ENCODE results near the gene WDTC1. TPM values are rescaled to one million over a fixed set of nuclear protein-coding genes. Genes with fewer than 3 reads are reported as not detected.
"Not testable (repeated sequence)": the region's sequence is repeated elsewhere in the genome, so short reads cannot be mapped to it uniquely, and the experiment has no call there.

The WDTC1 gene
- total RNA-seq, 1 donor from 2014 or later, result 36.2 TPM

DNA sequence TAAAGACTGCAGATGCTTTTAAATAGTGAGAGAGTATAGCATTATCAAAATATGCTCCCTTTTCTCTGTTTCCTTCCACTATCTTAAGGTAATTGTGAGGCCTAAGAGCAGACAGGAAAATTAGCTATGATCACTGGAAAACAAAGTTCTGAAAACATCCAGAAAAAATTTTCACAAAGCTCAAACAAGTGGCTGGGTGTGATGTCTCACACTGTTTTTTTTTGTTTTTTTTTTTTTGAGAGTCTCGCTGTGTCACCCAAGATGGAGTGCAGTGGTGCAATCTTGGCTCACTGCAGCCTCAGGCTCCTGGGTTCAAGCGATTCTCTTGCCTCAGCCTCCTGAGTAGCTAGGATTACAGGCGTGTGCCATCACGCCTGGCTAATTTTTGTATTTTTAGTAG is 7.2 kb downstream of the WDTC1 start:
- intact Hi-C loops (cut with DNase I), result no loop called here
- Histone ChIP-seq H3K27ac (no peak overlapping the region), H3K4me3 (no peak overlapping the region), H3K9me3 (no peaks in the 10 kb centered on the region), H3K27me3 (no peaks in the 10 kb centered on the region), H3K36me3 (no peaks in the 10 kb centered on the region), H3K4me1 (peaks cover 0 to 1% of the 10 kb centered on the region in 2 donors)
- TF ChIP-seq, protein P1, sequence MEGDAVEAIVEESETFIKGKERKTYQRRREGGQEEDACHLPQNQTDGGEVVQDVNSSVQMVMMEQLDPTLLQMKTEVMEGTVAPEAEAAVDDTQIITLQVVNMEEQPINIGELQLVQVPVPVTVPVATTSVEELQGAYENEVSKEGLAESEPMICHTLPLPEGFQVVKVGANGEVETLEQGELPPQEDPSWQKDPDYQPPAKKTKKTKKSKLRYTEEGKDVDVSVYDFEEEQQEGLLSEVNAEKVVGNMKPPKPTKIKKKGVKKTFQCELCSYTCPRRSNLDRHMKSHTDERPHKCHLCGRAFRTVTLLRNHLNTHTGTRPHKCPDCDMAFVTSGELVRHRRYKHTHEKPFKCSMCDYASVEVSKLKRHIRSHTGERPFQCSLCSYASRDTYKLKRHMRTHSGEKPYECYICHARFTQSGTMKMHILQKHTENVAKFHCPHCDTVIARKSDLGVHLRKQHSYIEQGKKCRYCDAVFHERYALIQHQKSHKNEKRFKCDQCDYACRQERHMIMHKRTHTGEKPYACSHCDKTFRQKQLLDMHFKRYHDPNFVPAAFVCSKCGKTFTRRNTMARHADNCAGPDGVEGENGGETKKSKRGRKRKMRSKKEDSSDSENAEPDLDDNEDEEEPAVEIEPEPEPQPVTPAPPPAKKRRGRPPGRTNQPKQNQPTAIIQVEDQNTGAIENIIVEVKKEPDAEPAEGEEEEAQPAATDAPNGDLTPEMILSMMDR (IDR thresholded peaks at IDR 0.05), result no peak
- DNase-seq (ENCODE audit: low spot score in 2 of 2), result no peak

DNA sequence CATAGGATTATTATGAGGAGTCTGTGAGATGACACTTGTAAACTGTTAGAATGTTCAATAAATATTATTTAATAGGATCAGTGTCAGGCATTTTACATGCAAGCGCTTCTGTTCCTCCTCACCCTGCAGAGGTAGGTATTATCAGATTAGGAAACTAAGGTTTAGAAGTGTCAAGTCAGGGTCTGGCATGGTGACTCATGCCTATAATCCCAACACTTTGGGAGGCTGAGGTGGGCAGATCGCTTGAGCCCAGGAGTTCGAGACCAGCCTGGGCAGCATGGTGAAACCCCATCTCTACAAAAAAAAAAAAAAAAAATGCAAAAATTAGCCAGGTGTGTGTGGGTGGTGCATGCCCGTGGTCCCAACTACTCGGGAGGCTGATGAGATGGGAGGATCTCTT is 9.2 kb downstream of the WDTC1 start:
- H3K9me3 ChIP-seq; H3K4me1 ChIP-seq; H3K4me3 ChIP-seq; H3K27me3 ChIP-seq; DNase-seq (ENCODE audit: low spot score in 2 of 2); H3K27ac ChIP-seq; H3K36me3 ChIP-seq; intact Hi-C loops (cut with DNase I): not testable (repeated sequence)

DNA sequence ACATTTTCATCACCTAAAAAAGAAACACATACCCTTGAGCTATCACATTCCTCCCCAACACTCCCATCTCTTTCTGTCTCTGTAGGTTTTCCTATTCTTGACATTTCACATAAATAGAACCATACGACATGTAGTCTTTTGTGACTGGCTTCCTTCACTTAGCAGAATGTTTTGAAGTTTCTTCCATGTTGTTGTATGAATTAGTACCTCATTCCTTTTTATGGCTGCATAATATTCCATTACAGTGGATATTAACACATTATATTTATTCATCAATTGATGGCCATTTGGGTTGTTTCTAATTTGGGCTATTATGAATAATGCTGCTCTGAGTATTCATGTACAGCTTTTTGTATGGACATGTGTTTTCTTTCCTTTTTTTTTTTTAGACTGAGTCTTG is 11.8 kb downstream of the WDTC1 start:
- Histone ChIP-seq H3K36me3 (no peaks in the 10 kb centered on the region), H3K4me3 (no peak overlapping the region), H3K27me3 (no peaks in the 10 kb centered on the region), H3K27ac (no peak overlapping the region), H3K9me3 (no peaks in the 10 kb centered on the region), H3K4me1 (no peaks in the 10 kb centered on the region)
- TF ChIP-seq, protein P1 (IDR thresholded peaks at IDR 0.05), result no peak
- intact Hi-C loops (cut with DNase I), result no loop called here
- no peak for DNase-seq (ENCODE audit: low spot score in 2 of 2)

DNA sequence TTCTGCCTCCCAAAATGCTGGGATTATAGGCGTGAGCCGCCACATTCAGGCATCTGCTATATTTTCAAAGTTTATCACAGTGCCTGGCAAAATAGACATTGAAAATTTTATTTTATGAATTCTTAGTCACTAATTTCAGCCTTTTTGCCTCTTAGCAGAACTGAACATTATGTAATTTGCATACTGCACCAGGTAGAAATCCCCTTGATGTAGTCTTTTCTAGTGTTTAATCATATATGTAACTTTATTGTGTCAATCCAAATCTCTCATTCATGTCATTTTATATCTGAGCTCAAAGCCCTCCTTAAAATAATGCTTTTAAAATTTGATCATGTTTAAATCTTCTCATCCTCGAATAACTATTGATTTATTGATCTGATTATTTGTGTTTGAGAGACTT is 19.2 kb downstream of the WDTC1 start:
- Histone ChIP-seq H3K4me3 (no peak overlapping the region), H3K36me3 (no peaks in the 10 kb centered on the region)
- TF ChIP-seq, protein P1 (IDR thresholded peaks at IDR 0.05), result no peak

DNA sequence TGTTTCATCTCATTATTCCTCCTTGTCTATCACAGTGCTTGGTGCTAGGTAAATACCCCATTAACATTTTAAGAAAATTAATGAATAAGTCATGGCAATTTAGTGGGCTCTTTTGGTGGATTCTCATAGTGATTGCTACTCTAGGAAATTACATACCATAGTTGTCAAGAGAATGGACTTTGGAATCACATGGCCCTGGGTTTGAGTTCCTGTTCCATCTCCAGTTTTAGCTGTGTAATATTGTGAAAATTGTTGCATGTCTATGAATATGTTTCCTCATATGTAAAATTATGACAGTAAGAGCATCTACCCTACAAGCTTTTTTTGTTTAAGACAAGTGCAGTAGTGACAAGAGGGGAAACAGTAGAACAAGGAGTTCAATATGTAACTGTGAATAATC is 20.7 kb downstream of the WDTC1 start:
- H3K9me3 ChIP-seq, result no peaks in the 10 kb centered on the region
- no peak overlapping the region for H3K27ac ChIP-seq
- intact Hi-C loops (cut with DNase I), result no loop called here
- no peaks in the 10 kb centered on the region for H3K4me1 ChIP-seq
- no peak for DNase-seq (ENCODE audit: low spot score in 2 of 2)
- TF ChIP-seq, protein P1 (IDR thresholded peaks at IDR 0.05), result no peak
- H3K27me3 ChIP-seq, result no peaks in the 10 kb centered on the region
- H3K4me3 ChIP-seq, result no peak overlapping the region
- H3K36me3 ChIP-seq, result no peaks in the 10 kb centered on the region

More for the DNA sequence above, 19.2 kb downstream of the WDTC1 start:
- no peak overlapping the region for H3K27ac ChIP-seq
- no peaks in the 10 kb centered on the region for H3K9me3 ChIP-seq
- no peak for DNase-seq (ENCODE audit: low spot score in 2 of 2)
- intact Hi-C loops (cut with DNase I), result no loop called here
- H3K4me1 ChIP-seq, result no peaks in the 10 kb centered on the region
- H3K27me3 ChIP-seq, result no peaks in the 10 kb centered on the region

DNA sequence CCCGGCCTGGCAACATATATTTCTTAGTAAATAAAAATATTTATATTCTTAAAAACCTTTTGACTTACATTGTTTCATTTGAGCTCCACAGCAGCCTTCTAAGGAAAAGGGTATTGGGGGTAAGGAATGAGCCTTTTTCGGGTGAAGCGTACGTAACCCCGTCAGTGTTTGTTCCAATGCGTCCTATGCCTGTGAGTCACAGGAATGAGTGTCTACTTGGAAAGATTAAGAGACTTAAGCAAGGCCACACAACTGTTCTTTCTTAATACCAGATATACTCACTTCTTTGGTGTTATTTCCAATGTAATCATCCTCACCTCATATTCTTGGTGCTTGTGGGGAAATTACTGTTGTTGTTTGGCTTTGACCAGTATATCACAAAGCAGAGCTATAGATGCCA is 22.7 kb downstream of the WDTC1 start:
- H3K4me1 ChIP-seq, result no peaks in the 10 kb centered on the region
- no peaks in the 10 kb centered on the region for H3K27me3 ChIP-seq
- TF ChIP-seq, protein P1 (IDR thresholded peaks at IDR 0.05), result no peak
- H3K36me3 ChIP-seq, result no peaks in the 10 kb centered on the region
- no peak for DNase-seq (ENCODE audit: low spot score in 2 of 2)
- intact Hi-C loops (cut with DNase I), result no loop called here
- no peak overlapping the region for H3K27ac ChIP-seq
- H3K4me3 ChIP-seq, result no peak overlapping the region
- H3K9me3 ChIP-seq, result no peaks in the 10 kb centered on the region
